ENCODE results near the gene CHCHD6.

Gene CHCHD6

DNA sequence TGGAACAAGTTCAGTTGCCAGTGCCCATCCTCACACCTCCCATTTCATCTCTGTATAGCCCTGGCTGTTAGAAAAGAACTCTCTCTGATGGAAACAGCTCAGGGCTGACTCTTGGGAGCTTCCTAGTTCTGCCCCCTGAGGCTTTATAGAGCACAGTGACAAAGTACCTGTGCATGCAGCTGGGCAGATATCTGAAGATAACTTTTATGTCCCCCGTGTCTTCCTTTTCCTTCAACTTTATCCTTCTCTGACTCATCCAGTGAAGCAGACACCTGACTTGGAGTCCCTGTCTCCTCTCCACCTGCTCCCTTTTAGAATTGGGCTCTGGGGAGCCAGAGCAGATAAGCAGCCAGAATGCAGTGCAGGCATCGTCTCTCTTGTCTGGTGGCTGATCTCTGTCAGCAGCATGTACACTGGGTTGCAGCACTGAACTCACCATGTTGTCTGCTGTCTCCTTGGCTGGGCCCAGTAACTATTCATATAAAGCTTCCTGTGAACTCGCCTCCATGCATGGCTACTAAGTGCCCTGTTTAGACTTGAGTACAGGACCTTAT lies 225.0 kb downstream of the CHCHD6 start:
- DNase-seq: no peak

DNA sequence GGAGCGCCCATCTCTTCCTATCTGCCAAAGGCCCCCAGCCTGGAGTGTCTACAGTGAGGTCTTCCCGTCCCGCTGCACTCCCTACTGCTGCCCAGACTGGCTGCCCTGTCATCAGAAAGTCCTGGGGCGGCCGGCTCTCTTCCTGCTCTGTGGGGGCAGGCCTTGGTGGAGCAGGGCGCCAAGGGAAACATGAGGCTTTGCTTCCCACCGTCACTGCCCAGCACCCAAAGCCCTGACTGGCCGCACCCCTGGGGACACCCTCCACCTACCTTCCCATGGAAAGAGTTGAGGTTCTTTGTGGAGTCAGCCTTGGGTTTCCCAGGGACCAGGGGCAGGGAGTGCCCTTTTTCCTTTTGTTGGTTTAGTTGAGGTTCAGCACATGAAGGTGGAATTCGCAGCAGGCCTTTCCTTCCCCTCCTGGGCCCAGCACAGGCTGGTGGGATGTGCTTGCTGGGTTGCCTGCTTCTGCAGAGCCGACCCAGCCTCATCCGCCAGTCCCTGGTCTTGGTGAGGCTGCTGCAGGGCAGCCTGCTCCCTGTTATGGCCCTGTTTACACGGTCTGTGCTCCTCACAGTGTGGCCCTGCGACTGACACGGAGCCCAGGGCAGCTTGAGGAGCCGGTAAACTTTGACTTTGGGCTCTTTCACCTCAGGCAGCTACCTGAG lies 227.0 kb downstream of the CHCHD6 start:
- no peak for DNase-seq

DNA sequence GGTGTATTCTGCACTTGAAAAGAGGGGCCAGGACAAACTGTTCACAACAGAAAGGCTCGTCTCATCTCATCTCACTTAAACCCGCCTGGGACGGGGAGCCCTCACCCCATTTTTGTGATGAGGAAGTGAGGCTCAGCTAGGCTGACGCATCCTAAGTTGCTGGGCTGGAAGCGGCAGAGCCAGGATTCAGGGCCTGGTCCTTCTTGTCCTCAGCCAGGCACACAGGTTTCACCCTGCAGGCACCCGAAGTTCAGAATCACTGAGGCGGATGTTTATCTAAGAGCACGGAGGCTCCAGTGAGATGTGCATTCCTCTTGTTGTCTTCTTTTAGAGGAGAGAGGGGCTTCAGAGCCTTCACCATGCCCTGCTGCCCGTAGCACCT lies 227.8 kb downstream of the CHCHD6 start:
- DNase-seq: no peak

DNA sequence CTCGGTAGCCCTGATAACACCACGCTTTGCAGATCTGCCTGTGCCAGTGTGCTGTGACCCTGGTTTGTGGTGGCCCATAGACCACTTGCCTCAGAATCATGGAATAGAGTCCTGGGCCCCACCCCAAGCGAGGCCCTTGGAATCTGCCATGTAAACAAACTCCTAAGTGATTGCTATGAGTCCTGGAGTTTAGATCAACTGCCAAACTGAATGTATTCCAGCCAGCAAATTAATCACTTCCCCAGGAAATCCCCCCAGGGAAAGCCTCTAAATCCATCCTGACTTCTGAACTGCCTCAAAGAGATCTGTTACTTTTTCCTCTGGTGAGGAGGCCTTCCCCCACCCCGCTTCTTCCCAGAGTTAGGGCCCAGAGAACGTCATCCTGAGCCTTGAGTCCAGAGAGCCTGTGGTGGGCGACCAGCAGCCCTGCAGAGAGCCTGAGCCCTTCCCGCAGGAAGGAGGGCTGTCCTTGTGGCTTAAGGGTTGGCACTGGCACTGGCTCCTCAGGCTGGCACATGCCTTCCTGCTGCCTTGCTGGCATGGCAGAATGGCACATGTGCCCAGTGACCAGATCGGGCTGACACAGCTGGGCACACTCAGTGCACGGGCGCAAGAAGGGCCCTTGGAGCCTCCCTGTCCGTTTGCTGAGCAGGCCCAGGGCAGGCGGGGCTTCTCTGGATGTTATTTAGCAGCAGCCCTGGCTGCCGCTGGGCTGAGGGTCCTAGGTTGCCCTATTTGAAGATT lies 228.3 kb downstream of the CHCHD6 start:
- no peak for DNase-seq

DNA sequence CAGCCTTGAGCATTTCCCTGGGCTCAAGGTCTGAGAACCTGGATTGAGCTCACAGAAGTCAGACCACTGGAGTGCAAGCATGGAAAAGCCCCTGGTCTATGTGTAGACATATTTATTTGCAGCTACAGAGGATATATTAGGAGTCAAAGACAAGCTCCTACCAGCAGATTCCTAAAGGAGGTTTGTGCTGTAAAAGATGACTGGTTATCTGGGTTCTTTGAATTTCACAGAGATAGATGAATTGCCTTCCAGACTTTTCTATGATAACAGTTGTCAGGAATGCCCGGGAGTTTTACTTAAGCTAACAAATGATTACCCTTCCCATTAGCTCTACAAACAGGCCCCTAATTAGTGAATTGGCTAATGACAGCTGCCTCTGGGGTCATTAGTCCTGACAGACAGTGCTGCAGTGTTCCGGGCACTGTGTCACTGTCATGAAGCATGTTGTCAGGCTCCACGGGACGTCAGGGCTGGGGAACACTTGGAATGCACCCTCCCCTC lies 230.0 kb downstream of the CHCHD6 start:
- DNase-seq: no peak

DNA sequence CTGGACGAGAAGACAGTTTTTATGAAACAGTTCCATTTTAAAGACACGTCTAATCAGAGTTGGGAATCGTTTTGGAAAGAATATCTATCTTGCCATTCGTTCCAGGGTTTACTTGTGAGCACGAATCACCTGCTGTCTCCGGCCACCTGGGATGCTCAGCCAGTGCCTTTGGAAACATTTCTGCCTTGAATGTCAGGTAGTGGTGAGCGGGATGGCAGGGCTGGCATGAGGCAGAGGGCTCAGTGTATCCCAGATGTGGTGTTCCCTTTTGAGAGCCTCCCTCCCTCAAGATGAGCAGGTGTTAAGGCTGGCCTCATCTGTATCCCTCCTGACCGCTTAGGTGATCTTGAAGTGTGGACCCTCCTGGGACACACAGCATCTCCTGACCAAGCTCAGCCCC lies 231.0 kb downstream of the CHCHD6 start:
- DNase-seq: no peak

DNA sequence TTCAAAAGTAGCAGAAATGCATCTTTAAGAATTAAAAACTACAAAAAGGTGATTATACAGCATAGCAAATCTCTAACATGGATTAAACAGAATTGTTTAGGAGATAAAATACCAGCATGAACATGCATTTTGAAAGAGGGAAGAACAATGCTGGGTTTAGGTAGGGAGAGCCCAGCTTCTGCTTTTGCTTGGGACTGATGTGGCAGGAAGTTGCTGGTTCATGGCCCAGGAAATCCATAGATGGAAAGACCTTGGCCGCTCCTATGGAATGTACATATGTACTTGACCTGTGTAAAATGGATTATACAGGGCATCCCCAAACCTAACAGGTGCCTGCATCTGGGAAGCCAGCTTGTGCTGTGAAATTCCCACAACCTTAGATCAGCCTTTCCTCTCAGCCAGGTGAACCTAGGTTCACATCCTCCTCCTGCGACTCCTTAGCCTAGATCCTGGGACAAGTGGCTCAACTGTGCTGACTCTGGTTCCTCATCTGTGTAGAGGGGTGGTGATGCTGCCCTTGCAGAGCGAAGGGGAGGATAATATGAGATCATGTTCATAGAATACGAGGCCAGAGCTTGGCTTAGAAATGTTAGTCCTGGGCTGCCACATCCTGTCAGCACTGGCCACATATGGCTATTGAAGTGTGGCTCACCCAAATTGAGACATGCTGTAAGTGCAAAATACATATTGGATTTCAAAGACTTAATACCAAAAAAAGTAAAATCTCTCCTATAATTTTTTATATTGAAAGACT lies 231.9 kb downstream of the CHCHD6 start:
- no peak for DNase-seq

DNA sequence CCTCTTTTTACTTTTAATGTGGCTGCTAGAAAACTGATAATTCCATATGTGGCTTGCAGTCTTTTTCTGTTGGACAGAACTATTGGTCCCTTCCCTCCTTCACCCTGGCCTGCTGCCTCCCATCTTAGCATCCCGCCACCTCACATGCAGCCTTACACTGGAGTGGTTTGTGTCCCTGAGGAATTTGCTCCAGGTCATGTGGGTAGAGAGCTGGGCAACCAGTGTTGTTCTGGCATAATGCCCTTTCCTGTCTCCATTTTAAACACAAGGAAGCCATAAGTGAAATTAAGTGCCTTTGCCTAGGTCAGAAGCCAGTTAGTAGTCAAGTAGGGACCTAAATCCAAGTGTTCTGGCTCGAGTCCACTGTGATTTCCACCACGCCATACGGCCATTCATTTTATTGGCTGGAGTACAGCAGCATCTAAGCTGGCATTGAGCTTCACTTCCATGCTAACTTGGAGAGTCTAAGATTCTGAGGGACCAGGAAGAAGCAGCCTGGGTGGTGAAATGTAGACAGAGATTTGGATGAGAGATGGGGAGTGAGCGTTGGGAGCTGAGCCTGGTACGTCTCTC lies 232.9 kb downstream of the CHCHD6 start:
- no peak for DNase-seq

DNA sequence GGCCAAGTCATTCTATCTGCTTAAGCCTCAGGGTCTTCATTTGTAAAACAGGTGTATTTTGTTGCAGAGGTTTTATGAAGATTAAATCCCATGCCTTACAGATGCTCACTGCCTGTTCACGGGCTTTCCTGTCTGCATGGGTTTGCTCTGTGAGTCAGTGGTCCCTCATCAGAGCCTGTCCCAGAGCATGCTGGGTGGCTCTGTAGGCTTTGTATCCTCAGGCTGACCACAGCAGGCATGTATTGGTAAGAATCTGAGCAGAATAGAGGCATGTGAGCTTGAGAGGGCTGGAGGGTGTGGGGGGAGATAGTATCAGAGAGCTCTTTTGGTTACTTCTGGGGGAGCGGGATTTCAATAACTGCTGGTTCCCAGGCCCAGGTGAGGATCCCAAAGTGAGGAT lies 233.5 kb downstream of the CHCHD6 start:
- DNase-seq: no peak

DNA sequence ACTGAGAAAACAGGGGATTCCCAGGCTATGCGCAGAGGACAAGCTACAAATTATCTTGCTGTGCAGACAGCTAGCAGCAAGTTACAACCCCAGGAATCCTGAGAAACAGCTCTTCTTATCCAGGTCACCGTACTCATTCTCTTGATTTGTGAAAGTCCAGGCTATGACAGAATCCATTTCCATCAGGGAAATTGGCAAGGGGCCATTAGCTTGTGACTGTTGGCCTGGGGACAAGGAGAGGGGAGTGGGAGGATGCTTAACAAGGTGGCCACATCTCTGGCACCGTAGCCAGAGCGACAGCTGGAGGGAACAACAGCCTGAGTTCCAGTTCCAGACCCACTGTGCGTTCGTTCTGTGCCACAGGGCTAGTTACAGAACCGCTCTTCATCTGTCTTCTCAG lies 233.9 kb downstream of the CHCHD6 start:
- DNase-seq: no peak

DNA sequence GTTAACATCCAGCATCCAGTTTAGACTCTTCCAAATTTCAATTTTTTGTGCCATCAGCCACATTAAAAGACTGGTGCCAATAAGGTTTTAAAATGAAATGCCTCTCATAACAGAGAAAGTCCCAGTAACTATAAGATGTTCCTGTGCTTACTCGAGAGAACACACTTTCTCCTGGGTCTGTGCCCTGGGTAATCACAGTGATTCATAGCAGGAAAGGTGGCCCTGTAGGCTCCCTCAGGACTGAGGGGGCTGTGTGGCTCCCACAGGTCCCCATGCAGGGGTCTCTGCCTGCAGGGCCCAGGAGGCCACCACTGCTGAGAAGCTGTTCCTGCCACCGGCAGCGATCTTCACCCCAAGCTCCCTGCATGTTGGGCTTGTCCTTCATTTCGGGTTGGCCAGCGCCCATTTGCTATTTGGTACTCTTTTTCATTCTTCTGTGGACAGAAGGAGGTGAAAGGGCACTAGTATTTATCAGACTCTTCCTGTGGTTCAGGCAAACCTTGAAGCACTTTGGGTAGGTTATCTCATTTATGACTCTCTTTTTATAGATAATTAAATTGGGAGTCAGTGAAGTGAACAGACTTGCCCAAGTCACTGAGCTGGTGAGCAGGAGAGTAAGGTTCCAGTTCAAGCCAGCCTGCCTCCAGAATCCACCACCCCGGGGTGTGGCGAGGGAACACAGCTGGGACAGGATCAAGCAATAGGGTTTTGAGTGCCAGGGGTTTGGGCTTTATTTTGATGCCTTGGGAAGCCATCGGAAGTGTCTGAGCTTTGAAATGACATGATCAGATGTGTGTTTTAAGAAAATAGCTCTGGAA lies 234.7 kb downstream of the CHCHD6 start:
- DNase-seq: no peak

DNA sequence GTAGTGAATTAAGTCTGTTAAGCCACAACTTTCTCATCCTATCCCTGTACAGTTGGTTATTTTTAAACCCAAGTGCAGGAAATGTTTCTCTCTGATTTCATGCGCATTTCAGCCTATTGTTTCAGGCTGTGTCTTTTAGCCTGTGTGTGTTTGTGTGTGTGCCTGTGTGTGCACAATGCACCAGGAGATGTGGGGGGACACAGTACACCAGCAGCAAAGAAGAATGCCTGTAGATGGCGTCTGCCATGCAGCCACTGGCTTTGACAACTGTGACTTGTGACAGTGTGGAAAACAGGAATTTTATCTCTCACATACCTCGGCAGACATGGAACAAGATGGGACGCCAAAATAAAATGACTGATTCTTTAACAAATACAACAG lies 235.3 kb downstream of the CHCHD6 start:
- no peak for DNase-seq

DNA sequence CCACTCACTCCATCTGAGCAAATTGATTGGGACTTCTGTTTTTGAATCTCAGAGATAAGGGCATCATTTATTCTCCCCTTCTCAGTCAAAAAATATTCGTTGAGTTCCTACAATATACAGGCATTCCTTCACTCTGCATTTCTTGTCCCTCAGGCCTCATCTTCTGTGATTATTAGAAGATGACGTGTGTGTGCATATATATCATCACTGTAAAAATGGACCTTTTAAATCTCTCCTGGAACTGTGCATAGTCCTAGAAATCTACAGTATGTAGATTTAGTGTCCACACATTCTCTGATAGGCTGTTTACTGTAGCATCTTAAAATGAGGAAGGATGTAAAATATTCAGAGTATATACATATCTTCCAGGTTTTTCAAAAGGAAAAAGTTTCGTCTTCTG lies 235.7 kb downstream of the CHCHD6 start:
- no peak for DNase-seq

DNA sequence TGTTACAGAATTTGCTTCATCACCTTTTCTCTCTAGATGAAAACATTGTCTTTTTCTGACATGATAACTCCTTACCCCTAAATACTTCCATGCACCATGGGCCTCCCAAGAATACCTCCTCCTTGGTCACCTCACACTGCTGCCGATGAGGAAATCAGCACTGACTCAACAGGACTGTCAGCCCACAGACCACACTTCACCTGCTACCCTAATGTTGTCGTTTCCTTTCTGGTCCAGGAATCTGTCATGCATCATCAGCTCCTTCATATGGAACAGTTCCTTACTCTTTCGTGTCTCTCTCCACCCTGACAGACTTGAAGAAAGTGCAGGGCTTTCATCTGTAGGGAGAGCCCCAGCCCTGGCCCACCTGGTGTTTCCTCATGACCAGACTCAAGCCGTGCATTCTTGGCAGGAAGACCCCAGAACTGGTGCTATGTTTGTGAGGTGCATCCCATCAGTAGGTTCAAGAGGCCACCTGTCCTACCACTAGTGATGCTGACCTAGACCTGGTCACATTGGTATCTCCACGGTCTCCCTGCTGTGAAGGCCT lies 237.8 kb downstream of the CHCHD6 start:
- DNase-seq: no peak

DNA sequence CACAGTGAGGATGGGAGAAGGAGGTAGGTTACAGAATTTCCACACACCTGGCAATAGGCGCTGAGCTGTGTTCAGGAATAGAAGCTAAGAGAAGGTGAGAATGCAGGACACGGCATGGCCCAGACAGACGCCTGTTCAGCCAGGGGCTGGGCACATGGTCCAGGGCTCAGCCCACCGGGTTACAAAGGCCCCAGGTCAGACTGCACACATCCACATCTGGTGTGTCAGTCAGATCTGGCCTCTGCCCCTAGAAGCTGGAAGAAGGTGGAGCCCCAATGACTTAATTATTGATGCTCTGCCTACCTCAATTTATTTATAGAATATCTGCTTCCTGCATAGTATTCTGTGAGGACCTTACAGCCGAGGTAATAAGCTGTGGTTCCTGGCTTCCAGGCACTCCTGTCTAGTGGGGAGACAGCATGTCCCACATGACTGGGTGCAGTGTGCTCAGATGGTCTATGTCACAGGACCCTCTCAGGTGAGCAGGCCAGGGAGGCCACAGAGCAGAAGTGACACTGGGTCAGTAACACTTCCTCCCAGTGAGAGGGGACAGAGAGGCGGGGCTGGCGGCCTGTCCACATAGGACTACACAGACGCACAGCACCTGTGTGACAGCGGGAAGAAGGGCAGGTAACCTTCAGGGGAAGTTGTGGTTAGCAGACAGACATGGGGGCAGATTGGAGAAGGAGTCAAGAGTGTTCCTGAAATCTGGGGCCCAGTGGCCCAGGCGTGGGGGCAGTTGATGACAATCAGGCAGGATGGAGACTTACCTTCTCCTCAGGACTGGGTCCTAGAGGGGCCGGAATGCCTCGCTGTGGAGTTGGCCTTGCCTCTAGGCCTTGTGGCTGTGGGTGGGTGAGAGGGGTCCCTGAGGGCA lies 240.3 kb downstream of the CHCHD6 start:
- DNase-seq: no peak

DNA sequence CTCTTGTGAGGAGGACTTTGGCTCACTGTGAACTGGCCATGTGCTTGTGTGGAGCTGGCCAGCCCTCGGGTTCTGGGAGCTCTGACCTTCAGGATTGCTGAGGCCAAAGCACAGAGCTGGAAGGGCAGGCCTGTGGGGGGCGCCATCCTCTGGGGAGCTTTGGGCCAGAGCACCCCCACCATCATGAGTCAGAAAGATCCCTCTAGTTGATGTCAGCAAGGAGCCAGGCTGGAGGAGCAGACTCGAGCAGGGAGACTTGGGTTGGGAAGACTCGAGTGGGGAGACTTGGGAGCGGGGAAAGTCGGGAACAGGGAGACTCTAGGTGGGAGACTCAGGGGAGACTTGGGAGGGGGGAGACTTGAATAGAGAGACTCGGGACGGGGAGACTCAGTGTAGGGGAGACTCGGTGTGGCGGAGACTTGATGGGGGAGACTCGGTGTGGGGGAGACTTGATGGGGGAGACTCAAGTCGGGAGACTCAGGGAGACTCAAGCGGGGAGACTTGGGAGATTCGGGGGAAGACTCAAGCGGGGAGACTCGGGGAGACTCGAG lies 241.2 kb downstream of the CHCHD6 start:
- DNase-seq: no peak

DNA sequence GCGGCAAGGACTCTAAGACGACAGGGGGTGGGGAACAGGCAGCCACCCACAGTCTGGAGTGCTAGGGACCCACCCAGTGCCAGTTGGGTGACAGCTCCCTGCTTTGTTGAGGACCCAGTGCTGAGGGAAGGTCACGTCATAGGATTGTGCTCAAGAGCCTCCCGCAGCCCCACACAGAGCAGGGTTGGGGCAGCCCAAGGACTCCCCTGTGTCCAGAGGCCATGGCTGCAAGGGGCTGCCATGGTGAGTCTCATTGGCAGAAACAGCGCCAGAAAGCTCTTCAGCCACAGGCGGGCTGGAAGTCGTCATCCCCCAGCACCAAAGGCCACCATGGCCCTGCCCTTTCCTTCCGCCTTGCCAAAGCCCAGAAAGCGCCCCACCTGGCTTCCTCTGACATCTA lies 241.9 kb downstream of the CHCHD6 start:
- DNase-seq: no peak

DNA sequence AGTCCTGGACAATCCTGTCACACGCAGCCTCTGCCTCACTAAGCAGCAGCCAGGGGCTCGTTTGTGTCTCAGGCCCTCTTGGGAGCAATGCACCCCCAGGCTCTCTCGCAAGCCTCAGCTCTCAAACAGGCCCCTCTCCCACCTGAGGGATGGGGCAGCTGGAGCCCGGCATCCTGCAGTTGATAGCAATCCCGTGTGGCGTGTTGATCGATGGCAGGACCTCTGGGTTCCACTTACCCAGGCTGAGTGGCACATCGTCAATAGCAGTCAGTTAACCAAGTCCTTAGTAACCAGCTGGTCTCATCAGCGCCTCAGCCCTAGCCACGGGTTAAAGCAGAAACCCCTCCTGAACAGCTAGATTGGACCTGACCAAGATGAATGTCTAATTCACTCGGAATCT lies 242.4 kb downstream of the CHCHD6 start:
- no peak for DNase-seq

DNA sequence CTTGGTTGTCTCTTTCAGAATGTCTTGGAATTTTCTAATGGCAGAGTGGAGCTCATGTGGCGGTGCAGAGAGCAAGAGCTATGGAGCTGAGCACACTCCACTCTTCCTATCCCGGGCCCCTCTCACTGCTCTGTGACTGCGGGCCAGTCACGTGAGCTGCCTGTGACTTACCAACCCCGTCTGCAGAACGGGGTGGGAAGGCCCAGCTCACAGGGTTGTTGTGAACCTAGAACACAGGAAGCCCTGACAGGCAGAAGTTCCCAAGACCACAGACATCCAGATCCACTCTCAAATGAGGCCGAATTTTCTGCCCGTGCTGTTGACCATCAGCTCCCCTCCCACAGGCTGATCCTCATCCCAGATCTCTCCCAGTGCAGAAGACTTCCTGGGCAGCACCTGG lies 243.4 kb downstream of the CHCHD6 start:
- no peak for DNase-seq

DNA sequence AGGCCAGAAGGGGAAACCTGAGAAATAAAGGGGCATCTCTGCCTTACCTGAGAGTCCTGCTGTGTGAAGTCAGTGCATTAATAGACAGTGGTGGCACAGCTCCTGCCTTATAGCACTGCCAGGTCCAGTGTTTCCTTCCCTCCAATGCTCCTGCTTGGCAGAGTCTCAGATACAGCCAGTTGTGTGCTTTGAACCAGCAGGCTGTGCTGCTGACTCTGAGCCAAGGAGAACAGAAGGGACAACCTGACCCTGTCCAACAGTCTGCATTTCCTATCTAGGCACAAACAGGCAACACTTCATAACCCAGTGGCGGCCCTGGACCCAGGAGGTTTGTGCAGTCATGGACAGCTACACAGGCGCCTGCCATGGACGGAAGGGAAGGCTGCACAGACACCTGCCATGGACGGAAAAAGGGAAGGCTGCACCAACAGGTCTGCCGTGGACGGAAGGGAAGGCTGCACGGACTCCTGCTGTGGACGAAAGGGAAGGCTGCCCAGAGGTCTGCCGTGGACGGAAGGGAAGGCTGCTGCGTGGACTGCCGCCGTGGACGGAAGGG lies 245.0 kb downstream of the CHCHD6 start:
- DNase-seq: no peak

Measured in NCI-H187 treated with DMSO at 0.1 percent for 48 hours (cell line).